Kasumi-1 (cell line): ENCODE measurements around the gene PCDHB14.
"Not testable (repeated sequence)": the region's sequence is repeated elsewhere in the genome, so short reads cannot be mapped to it uniquely, and the experiment has no call there.

Experiments
- DNase-seq, 2 experiments: peaks; one replicate each; lab custom pipeline; 2025; lab: John Stamatoyannopoulos, UW

The PCDHB14 gene

GRCh38 chr5:141223112-141223783 lies at the start of gene PCDHB14:
TSS of gene PCDHB14 (plus strand) at chr5:141223343. CDS start at chr5:141223506, 163 bp downstream.
- DNase-seq = peak; percentile 61 to 78

DNA sequence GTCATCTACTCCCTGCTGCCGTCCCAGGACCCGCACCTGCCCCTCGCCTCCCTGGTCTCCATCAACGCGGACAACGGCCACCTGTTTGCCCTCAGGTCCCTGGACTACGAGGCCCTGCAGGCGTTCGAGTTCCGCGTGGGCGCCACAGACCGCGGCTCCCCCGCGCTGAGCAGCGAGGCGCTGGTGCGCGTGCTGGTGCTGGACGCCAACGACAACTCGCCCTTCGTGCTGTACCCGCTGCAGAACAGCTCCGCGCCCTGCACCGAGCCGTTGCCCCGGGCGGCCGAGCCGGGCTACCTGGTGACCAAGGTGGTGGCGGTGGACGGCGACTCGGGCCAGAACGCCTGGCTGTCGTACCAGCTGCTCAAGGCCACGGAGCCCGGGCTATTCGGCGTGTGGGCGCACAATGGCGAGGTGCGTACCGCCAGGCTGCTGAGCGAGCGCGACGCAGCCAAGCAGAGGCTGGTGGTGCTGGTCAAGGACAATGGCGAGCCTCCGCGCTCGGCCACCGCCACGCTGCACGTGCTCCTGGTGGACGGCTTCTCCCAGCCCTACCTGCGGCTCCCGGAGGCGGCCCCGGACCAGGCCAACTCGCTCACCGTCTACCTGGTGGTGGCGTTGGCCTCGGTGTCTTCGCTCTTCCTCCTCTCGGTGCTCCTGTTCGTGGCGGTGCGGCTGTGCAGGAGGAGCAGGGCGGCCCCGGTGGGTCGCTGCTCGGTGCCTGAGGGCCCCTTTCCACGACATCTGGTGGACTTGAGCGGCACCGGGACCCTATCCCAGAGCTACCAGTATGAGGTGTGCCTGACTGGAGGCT lies 48.6 kb upstream of the PCDHB14 start:
- DNase-seq = not testable (repeated sequence)

- no peak for DNase-seq
Measured at GRCh38 chr5:141175933-141176332, 47.2 kb upstream of the PCDHB14 start.

DNA sequence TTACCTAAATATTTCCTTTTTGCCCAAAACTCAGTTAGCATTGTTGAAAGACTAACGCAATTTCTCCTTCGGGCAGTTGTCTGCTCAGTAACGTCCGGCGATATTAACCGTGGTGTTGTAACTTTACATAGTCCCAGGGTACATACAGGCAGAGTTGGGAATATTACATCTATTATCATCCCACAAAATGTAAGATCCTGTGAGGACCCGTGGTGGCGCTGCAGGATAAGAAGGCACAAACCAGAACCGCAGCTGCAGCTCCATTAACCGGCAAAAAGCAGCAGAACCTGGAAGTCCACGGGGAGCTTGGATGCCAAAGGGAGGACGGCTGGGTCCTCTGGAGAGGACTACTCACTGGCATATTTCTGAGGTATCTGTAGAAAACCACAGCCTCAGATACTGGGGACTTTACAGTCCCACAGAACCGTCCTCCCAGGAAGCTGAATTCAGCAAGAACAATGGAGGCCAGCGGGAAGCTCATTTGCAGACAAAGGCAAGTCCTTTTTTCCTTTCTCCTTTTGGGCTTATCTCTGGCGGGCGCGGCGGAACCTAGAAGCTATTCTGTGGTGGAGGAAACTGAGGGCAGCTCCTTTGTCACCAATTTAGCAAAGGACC lies 45.5 kb upstream of the PCDHB14 start, which contains the start of gene PCDHB8:
TSS of gene PCDHB8 (plus strand) at position 214 of the 615 bp plus-strand sequence. CDS start at position 459, 245 bp downstream.
- DNase-seq = not testable (repeated sequence)

DNA sequence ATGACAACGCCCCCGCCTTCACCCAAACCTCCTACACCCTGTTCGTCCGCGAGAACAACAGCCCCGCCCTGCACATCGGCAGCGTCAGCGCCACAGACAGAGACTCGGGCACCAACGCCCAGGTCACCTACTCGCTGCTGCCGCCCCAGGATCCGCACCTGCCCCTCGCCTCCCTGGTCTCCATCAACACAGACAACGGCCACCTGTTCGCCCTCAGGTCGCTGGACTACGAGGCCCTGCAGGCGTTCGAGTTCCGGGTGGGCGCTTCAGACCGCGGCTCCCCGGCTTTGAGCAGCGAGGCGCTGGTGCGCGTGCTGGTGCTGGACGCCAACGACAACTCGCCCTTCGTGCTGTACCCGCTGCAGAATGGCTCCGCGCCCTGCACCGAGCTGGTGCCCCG lies 43.8 kb upstream of the PCDHB14 start:
- DNase-seq = not testable (repeated sequence)

GRCh38 chr5:141179876-141180275 lies 43.3 kb upstream of the PCDHB14 start:
- DNase-seq = not testable (repeated sequence)

DNA sequence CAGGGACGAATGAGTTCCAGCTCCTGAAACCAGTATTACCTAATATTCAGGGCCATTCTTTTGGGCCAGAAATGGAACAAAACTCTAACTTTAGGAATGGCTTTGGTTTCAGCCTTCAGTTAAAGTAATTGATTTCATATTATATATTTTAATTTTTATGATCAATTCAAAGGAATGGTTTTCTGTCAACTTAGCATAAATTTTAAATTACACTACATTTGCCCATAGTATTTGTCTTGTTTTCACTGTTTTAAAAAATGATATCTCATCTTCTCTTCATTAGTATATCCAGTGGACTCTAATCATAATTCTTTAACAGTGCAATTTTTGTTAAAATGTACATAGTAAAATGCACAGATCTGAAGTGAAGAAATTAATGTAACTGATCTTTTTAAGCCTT lies 42.8 kb upstream of the PCDHB14 start:
- DNase-seq = no peak

DNA sequence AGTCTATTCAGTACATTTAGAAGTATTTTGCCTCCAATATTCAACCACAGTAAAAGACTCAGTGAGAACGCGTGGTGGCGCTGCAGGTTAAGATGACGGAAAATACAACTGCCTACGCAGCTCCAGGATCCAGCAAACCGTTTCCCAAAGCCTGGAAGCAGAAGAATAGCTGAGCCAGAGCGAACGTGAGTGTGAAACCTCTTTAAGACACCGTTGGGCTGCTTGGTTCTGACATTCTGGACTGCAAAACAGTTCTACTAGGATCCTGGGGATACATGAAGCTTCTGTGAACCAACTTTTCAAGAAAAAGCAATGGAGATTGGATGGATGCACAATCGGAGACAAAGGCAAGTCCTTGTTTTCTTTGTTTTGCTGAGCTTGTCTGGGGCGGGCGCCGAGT lies 40.9 kb upstream of the PCDHB14 start, which contains the start of gene PCDHB16:
TSS of gene PCDHB16 (plus strand) at position 140 of the 400 bp plus-strand sequence. CDS start at position 313, 173 bp downstream.
- no peak for DNase-seq

GRCh38 chr5:141184117-141184855 lies 38.9 kb upstream of the PCDHB14 start:
- DNase-seq = not testable (repeated sequence)

DNA sequence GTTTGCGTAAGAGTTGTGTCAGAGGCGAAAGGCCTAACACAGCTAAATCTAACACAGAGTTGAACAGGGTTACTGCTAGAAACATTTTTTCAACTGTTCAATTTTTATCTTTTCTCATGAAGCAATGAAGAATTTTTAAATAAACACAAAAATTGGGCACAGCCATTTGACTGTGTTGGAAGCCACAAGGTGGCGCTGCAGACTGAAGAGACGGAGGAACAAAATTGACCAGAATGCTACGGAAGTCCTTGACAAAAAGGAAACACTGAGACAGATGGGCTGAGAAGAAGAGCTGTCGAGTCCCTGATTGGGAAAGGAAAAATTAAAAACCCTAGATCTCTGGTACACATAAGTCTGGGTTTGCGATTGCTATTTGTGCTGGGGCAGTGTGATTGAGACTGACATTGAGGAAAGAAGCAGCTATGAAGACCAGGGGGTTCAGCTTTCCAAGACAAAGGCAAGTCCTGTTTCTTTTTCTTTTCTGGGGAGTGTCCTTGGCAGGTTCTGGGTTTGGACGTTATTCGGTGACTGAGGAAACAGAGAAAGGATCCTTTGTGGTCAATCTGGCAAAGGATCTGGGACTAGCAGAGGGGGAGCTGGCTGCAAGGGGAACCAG lies 36.1 kb upstream of the PCDHB14 start, which contains the start of gene PCDHB9:
TSS of gene PCDHB9 (plus strand) at position 265 of the 616 bp plus-strand sequence. CDS start at position 423, 158 bp downstream.
- DNase-seq = peak; percentile 43 to 48

DNA sequence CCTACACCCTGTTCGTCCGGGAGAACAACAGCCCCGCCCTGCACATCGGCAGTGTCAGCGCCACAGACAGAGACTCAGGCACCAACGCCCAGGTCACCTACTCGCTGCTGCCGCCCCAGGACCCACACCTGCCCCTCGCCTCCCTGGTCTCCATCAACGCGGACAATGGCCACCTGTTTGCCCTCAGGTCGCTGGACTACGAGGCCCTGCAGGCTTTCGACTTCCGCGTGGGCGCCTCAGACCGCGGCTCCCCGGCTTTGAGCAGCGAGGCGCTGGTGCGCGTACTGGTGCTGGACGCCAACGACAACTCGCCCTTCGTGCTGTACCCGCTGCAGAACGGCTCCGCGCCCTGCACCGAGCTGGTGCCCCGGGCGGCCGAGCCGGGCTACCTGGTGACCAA lies 34.5 kb upstream of the PCDHB14 start:
- not testable (repeated sequence) for DNase-seq

- DNase-seq = not testable (repeated sequence)
Measured at GRCh38 chr5:141189131-141189530, 34.0 kb upstream of the PCDHB14 start.

GRCh38 chr5:141192110-141192725 lies 30.9 kb upstream of the PCDHB14 start, which contains the start of gene PCDHB10:
TSS of gene PCDHB10 (plus strand) at chr5:141192353. CDS start at chr5:141192553, 200 bp downstream.
- DNase-seq = peak; percentile 24 to 36

DNA sequence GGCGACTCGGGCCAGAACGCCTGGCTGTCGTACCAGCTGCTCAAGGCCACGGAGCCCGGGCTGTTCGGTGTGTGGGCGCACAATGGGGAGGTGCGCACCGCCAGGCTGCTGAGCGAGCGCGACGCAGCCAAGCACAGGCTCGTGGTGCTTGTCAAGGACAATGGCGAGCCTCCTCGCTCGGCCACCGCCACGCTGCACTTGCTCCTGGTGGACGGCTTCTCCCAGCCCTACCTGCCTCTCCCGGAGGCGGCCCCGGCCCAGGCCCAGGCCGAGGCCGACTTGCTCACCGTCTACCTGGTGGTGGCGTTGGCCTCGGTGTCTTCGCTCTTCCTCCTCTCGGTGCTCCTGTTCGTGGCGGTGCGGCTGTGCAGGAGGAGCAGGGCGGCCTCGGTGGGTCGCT lies 28.8 kb upstream of the PCDHB14 start:
- not testable (repeated sequence) for DNase-seq

DNA sequence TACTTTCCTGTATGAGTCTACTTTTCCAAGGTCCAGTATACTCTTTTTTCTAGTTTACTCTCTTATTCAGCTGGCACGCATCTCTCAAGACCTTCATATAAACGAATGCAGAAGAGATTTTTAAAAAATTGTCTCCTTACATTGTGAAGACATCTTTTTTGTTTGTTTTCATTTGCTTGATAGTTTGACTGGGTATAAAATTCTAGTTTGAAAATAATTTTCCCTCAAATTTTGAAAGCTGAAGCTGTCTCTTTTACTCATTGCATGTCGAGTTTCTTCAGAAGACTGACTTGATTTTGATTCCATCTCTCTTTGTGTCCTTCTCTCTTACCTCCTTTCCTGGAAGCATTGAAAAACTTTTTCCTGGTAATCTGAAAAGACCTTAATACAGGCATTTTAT lies 26.8 kb upstream of the PCDHB14 start:
- DNase-seq = no peak

DNA sequence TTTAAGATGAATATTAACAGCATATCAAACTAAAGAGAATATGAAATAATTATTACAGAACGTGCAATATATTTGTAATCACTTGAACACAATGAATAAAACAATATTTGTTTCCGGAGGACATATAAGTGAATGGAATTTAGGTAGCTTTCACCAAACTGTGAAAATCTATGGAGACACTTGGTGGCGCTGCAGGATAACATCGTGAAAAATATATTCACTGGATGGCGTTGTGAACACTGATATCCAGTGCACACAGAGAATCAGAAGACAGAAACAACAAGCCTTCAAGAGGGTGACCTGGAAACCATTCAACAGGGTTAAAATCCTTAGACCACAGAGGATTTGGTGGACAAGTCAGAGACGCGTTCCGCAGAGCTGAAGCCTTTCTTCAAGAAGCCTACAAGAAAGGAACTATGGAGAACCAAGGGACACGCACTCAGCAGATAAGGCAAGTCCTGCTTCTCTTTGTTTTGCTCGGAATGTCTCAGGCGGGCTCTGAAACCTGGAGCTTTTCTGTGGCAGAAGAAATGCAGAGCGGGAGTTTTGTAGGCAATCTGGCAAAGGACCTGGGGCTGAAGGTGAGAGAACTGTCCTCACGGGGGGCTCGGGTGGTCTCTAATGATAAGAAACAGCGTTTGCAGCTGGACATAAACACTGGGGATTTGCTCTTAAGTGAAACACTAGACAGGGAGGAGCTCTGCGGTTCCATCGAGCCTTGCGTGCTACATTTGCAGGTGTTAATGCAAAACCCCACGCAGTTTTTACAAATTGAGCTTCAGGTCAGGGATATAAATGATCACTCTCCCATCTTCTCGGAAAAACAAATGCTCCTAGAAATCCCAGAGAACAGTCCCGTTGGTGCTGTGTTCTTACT lies 23.5 kb upstream of the PCDHB14 start, which contains the start of gene PCDHB11:
TSS of gene PCDHB11 (plus strand) at position 269 of the 877 bp plus-strand sequence. CDS start at position 417, 148 bp downstream.
- DNase-seq = peak; percentile 10 to 17

DNA sequence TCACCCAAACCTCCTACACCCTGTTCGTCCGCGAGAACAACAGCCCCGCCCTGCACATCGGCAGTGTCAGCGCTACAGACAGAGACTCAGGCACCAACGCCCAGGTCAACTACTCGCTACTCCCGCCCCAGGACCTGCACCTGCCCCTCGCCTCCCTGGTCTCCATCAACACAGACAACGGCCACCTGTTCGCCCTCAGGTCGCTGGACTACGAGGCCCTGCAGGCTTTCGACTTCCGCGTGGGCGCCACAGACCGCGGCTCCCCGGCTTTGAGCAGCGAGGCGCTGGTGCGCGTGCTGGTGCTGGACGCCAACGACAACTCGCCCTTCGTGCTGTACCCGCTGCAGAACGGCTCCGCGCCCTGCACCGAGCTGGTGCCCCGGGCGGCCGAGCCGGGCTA lies 22.0 kb upstream of the PCDHB14 start:
- DNase-seq = not testable (repeated sequence)

DNA sequence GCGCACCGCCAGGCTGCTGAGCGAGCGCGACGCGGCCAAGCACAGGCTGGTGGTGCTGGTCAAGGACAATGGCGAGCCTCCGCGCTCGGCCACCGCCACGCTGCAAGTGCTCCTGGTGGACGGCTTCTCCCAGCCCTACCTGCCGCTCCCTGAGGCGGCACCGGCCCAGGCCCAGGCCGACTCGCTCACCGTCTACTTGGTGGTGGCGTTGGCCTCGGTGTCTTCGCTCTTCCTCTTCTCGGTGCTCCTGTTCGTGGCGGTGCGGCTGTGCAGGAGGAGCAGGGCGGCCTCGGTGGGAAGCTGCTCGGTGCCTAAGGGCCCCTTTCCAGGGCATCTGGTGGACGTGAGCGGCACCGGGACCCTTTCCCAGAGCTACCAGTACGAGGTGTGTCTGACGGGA lies 21.5 kb upstream of the PCDHB14 start:
- DNase-seq = not testable (repeated sequence)

DNA sequence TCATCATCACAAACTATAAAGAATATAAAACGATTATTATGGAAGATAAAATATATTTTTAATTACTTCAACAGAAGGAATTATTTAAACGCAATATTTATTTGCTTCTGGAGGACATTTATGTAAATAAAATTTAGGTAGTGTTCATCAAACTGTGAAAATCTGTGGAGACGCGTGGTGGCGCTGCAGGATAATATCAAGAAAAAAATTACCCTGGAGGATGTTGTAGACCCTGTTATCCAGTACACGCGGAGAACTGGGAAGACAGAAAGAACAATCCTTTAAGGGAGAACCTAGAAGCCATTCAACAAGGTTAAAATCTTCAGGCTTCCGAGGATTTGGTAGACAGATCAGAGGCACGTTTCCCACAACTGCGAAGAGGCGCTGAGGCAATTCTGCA lies 14.7 kb upstream of the PCDHB14 start, which contains the start of gene PCDHB12:
TSS of gene PCDHB12 (plus strand) at position 242 of the 400 bp plus-strand sequence. CDS start 189 bp downstream, outside the sequence.
- DNase-seq = no peak
